ENCODE results near the gene AUTS2.

DNA sequence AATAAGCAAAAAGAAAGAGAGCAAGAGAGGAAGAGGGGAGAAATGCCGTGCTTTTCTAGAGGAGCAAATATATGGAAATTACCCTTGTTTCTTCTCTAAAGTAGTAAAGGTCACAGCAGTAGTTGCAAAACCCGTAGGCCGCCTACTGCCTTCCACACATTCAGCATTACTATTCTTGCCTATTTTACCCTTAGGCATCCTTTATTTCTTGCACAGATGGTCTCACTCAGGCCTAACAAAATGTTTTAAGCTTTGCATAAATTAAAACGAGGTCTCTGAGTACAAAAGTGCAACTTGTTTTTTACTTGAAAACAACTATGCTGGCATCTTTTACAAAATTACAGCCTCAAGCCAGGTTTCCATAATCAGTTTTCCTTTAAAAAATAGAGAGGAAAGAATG, 644.6 kb downstream of the AUTS2 start:
- TF ChIP-seq, protein P1, sequence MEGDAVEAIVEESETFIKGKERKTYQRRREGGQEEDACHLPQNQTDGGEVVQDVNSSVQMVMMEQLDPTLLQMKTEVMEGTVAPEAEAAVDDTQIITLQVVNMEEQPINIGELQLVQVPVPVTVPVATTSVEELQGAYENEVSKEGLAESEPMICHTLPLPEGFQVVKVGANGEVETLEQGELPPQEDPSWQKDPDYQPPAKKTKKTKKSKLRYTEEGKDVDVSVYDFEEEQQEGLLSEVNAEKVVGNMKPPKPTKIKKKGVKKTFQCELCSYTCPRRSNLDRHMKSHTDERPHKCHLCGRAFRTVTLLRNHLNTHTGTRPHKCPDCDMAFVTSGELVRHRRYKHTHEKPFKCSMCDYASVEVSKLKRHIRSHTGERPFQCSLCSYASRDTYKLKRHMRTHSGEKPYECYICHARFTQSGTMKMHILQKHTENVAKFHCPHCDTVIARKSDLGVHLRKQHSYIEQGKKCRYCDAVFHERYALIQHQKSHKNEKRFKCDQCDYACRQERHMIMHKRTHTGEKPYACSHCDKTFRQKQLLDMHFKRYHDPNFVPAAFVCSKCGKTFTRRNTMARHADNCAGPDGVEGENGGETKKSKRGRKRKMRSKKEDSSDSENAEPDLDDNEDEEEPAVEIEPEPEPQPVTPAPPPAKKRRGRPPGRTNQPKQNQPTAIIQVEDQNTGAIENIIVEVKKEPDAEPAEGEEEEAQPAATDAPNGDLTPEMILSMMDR (optimal IDR thresholded peaks at IDR 0.05 in 1 of 3, IDR thresholded peaks at IDR 0.05 in 1 of 3, conservative IDR thresholded peaks at IDR 0.05 in 1 of 3; ENCODE audit: extremely low read depth in 1 of 3, insufficient read depth in 2 of 3, low read length in 3 of 3), result no peak
- TF ChIP-seq EZH2 (IDR thresholded peaks at IDR 0.05; ENCODE audit: low read length), result no peak
